Activated CD4-positive, alpha-beta T cell treated with anti-CD3 and anti-CD28 coated beads, Interleukin-2, amount 50 U/mL, for 4 hours (primary cell): ENCODE results near the gene LPAR1.

Experiments
- DNase-seq, 2 experiments: peaks; one replicate each; pipeline ENCODE4 v3.0.0-alpha.2; 2020

Gene LPAR1

DNA sequence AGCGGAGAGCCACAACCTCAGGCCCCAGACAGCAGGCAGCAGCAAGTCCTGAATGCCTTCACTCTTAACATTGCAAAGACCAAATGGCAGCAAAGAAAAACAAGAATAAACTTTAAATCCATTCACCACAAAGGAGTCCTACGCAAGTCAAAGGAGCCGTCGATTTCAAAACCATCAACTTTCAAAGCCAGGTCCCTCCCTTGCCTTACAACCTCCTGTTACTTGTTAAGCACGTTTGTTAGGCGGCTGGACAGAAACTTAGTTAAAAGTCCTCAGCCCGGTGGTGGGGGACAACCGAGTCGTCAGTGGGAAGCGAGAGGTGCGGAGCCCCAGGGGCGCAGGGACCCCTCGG lies 938 bp downstream of the LPAR1 start:
- no peak for DNase-seq

- no peak for DNase-seq
Measured at GRCh38 chr9:111036946-111037345, 1.3 kb downstream of the LPAR1 start.

GRCh38 chr9:111036429-111036789 lies 1.9 kb downstream of the LPAR1 start:
- DNase-seq = no peak

DNA sequence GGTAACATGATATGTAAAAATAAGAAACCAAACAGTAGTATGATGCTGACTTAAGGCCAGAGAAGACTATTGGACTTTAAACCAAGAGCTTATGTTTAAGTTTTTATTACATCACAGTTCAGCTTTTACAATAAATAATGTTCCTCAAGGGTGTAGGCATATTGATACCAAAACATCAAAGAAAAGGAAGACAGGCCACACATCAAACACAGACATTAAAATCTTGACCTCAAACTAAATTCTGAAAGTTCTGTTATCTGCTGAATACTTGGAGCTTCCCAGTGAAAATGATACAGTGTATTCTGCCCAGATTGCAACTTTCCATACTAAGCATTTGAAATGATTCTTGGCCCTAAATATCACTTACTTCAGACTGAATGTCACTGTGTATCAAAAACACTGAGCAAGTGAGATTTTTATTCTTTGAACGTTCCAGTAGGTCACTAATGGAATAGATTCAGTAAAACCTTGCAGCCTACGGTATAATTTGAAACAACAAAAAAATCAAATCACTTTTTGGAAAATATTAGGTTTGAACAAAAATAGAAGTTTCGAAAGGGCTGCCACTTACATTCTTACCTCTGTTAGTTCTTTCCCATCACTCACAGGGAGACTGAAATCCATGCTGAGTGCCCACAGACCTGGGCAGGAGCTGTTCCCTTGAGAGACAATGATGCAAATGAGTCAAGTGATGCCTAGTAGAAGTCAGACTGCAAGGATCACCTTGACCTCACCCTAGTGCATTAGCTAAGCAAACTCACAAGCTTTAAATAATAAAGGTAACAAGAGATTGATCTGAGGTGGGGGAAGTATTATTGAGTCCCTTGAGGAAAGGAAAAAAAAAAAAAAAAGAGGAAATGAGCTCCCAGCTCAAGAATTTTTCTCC lies 2.5 kb downstream of the LPAR1 start:
- DNase-seq = no peak

DNA sequence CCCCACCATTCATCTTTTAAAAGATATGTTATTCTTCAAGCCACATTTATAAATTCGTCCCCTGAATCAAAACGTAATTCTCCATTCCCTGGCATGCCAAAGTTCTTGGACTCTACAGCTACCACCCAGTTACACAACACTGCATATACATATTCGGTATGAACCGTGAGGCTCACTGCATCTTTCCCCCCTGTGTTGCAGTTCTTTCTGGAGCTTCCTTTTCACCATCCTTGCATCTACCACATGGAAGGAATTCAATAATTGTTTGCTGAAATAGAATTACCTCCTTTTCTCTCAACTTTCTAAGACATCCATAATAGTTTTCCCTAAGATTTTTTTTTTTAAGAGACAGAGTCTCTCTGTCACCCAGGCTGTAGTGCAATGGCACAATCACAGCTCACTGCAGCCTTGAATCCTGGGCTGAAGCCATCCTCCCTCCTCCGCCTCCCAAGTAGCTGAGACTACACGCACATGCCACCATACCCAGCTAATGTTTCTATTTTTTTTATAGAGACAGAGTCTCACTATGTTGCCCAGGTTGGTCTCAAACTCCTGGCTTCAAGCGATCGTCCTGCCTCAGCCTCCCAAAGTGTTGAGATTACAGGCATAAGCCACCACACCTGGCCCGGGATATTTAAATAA lies 3.3 kb downstream of the LPAR1 start:
- no peak for DNase-seq

DNA sequence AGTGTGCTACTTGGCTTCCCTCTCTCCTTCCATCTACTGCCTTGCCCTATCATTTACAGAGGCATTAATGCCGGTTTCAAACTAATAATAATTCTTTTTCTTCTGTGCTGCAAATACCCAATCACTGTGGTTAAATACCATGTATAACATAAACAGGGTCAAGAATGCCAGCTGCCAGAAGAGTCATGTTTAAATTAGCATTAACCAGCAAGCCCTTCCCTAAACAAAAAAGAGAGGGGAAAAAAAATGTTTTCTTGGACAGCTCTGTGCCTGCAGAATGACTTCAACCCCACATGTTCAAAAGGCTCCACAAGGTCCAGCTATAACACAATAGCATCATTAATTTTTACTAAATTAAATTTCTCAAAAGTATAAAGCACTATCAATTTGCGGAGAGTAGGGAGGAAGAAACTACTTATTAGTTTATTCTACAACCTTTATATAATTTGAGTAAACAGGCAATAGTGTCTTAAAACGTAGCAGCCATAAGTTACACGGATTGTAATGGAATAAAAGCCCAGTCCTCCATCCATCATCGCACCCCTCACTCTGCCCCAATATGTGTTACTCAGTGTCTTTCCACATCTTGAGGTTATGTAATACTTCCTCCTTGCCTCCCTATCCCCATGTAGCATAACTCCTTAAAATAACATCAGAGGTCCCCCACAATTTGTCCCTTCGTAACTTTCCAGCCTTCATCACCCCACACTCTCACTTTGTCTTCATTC lies 3.9 kb downstream of the LPAR1 start:
- DNase-seq = no peak

DNA sequence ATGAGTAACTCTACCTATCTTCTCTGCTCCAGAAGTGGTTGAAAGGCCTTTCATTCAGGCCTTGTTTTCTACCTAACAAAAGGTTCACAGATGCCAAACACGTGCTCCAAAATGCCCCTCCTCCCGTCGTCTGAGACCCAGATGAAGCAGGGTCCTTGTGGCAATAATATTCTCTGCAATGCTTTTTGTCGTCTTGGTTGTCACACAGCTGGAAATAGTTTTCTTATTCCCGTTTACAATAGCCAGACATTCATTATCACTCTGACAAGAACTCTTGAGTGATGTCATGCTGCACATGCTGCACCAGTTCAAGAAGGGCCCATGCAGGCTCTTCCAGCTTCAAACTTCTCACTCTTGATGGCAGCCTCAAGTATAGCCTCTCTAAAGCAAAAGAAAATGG lies 7.8 kb downstream of the LPAR1 start:
- DNase-seq = no peak

DNA sequence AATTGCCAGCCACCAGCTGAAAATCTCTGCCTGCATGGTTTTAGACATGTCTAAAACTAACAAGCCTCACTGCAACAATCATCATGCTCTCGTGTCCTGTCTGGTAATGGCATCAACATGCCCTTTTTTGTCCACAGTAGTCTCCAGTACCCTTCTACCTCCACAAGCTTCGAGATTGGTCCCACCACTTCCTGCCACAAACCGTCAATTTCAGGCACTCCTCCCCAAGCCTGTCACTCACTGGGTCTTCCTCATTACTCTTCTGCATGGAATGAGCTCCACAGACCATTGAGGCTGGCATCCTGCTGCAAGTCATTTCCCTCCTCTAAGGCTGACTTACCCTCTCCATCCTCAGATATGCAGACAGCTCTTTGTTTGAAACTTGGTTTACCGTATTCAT lies 9.0 kb downstream of the LPAR1 start:
- no peak for DNase-seq

DNA sequence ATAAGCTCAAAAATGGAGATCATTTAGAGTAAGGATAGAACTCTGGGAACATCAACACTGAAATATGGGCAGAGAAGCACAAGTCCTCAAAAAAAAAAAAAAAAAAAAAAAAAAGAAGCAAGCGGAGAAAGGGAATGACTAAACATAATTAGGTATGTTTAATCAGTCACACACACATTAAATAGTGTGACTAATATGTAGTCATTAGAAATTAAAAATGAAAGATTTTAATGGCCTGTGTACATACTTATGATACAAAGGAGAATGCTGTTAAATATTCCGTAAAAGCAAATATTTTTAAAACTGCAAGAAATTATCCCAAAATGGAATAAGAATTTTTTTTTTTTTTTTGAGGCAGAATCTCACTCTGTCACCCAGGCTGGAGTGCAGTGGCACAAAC lies 10.5 kb downstream of the LPAR1 start:
- no peak for DNase-seq

DNA sequence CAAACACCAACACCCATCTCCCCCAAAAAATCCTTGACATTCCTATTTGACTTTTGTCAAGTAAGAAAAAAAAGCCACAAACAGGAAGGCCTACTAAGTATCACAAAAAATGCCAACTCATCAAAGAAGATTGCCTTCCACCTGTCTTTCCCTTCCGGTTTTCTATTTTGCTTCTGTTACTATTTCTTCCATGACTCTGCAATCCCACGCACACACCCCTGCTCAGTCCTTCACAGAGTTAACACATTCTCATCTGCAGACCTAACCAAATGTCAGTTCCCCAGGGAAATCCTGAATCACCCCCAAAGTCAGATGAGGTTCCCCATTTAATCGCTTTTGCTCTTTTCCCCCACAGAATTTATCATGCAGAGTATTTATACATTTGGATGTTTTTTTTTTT lies 15.1 kb downstream of the LPAR1 start:
- DNase-seq = no peak

DNA sequence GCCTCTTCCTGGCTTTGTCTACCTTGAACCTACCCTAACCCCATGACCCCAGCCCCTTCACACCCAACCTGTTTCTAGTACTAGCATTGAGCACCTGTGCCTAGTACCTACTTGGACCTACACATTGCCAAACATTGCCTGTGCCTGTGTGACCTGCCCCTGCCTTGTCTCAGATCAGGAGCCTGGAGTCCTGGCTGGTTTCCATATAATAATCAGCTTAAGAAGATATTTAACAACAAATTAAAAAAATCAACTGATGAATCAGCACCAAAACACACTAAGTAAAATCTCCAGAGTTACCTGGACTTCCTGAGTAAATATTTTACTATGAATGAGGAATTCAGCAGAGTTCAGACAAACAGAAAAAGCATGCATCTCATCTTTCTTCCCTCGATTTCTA lies 17.7 kb downstream of the LPAR1 start:
- DNase-seq = no peak

GRCh38 chr9:111016426-111017045 lies 21.7 kb downstream of the LPAR1 start:
- DNase-seq = no peak

DNA sequence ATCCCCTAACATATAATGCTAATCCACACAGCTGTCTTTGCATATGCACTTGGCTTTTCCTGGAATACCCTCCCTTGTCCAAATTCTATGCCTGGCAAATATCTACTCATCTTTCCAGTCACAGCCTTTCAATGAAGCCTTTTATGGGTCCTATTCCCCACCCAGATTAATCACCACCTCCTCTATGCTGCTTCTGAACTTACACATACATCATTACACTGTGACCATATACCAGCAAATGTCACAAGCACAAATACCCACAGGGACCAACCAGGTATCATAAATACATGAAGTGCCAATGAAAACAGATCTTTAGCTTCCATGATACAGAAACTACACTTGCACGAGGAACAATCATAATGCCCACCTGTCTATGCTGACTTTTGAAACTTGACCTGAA lies 22.3 kb downstream of the LPAR1 start:
- DNase-seq = no peak

- DNase-seq = no peak
Measured at GRCh38 chr9:111013707-111014106, 24.6 kb downstream of the LPAR1 start.

GRCh38 chr9:111013250-111013649 lies 25.0 kb downstream of the LPAR1 start:
- no peak for DNase-seq

DNA sequence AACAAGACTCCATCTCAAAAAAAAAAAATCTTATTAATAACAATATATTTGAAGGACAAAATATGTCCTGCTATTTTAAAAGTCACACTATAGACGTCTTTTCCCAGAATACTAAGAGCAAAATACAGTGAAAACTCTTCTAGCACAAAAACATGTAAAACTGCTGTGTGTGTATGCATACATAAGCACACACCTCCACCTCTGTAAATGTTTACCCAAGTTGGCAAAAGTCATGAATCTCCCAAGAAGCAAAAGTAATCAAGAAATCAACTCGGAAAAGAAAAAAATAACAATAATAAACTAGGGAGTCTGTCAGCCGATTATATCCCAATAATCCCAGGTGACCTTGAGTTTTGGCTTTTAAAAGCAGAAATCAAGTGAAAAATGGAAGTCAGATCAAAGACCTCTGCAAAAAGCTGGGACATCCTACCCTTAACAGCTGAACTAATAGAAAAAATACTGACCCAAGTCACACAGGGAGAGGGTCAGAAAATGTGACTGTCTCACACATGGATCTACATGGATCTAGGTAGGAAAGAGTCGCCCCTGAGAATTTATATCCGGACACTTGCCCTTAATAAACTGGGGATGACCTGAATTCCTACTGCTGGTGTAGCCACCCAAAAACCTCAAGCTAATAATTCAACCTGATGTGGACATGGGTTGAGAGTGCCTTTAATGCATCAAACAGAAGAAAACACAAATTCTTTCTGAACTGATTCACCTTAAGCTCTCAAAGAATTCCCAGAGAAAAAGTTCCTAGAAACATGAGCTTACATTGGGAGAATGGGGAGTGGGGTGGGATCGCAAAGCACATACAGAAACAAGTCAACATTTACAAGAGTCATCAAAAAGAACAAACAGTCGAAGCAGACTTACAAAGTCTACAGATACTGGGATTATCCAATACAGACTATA lies 29.9 kb downstream of the LPAR1 start:
- DNase-seq = no peak

DNA sequence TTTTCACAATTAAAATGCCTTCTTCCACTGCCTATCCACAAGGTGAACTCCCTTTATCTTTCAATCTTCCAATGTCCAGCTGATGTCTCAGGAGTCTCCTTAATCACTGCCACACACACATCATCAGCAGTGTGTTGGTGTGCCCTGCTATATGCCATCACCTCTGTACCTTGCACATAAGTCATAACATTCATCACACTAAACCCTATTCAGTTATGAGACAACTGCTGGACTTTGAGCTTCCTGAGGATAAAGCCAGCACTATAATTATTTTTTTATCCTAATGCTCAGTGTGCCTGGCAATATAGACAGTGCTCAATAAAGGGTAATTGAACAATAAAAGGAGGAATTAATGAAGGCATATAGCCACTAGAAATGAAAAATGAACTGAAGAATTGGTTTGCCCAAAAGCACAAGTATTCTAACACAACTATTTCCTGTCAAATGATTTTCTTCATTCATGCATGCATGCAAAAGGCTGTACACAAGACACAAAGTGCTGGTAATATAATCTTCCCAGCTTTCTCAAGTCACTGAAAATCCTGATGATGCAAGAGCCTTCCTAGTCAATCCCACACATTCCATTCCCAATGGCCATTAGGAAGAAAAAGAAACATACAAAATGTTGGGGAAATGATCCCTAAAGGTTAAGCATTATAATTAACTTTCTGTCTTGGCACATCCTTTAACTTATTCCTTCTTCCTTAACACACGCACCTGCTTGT lies 32.4 kb downstream of the LPAR1 start:
- no peak for DNase-seq

DNA sequence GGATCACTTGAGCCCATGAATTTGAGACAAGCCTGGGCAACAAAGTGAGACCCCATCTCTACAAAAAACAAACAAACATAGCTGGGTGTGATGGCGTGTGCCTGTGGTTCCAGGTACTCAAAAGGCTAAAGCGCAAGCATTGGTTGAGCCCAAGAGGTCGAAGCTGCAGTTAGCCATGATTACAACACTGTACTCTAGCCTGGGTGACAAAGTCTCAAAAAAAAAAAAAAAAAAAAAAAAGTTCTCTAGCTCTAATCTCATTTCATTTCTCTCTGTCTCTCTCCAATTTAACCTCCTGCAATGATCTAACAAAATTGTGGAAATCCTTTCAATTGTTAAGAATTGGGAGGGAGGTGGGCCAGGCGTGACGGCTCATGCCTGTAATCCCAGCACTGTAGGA lies 33.3 kb downstream of the LPAR1 start:
- no peak for DNase-seq

GRCh38 chr9:111003182-111003581 lies 35.1 kb downstream of the LPAR1 start:
- DNase-seq = no peak

GRCh38 chr9:111001526-111001925 lies 36.7 kb downstream of the LPAR1 start:
- DNase-seq = no peak

DNA sequence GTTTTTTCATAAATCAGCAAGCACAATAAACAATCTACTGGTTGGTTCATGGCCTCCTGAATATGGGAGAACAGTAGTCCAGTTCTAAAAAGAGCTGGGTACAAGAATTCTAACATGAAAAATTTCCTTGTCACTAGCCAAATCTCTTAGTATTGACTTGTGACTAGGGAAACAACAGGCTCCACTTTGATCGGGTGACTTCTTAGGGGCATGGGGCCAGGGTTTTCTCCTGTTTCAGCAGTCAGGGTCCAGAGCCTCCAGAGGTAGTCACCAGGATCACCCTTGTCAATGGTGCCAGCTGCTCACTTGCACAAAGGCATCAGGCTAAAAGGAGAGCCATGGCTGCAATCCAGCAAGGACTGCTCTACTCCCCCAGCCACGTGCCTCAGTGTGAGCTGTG lies 38.1 kb downstream of the LPAR1 start:
- no peak for DNase-seq

GRCh38 chr9:110999379-110999778 lies 38.9 kb downstream of the LPAR1 start:
- no peak for DNase-seq
